Neural progenitor cell (in vitro differentiated cells): ENCODE measurements around the gene NUDT22. TPM values are rescaled to one million over a fixed set of nuclear protein-coding genes. Genes with fewer than 3 reads are reported as not detected.

Experiments used
- DNase-seq: peaks from one replicate; pipeline ENCODE4 v3.0.0-alpha.2; 2016; ENCODE audit warnings: low spot score
- H2AFZ ChIP-seq: fragments of 200-600 bp; sonication (generic); replicated peaks from 2 replicates; pipeline ENCODE4 v1.6.1; 2016; ENCODE audit warnings: antibody characterized with exemption
- H3F3A ChIP-seq: fragments of 200-600 bp; sonication (generic); 2 replicates; pipeline ENCODE4 v1.6.1; 2016; ENCODE audit warnings: antibody characterized with exemption, low read depth
- H3K27ac ChIP-seq: fragments of 200-600 bp; sonication (generic); 2 replicates; pipeline ENCODE4 v1.5.1; 2016; ENCODE audit warnings: mild to moderate bottlenecking
- H3K27me3 ChIP-seq: fragments of 200-600 bp; sonication (generic); 2 replicates; pipeline ENCODE4 v1.6.1; 2016; ENCODE audit warnings: mild to moderate bottlenecking, moderate library complexity
- H3K36me3 ChIP-seq: fragments of 200-600 bp; sonication (generic); 2 replicates; pipeline ENCODE4 v1.5.1; 2016
- H3K4me1 ChIP-seq: fragments of 200-600 bp; sonication (generic); 2 replicates; pipeline ENCODE4 v1.6.1; 2016; ENCODE audit warnings: mixed run types
- H3K4me2 ChIP-seq: fragments of 200-600 bp; sonication (generic); 2 replicates; pipeline ENCODE4 v1.6.1; 2016
- H3K4me3 ChIP-seq: fragments of 200-600 bp; sonication (generic); 2 replicates; pipeline ENCODE4 v1.5.1; 2016
- H3K79me2 ChIP-seq: fragments of 200-600 bp; sonication (generic); 2 replicates; pipeline ENCODE4 v1.6.1; 2016; ENCODE audit warnings: low read depth
- H3K9ac ChIP-seq: fragments of 200-600 bp; sonication (generic); 2 replicates; pipeline ENCODE4 v1.6.1; 2016
- H3K9me3 ChIP-seq: fragments of 200-600 bp; sonication (generic); 2 replicates; pipeline ENCODE4 v1.5.1; 2016; ENCODE audit warnings: low read depth
- H4K20me1 ChIP-seq: fragments of 200-600 bp; sonication (generic); 2 replicates; pipeline ENCODE4 v1.6.1; 2016; ENCODE audit warnings: low read depth
- H3K27ac Mint-ChIP-seq: 3 replicates; pipeline ENCODE4 v1.8.0; 2021; ENCODE audit warnings: mixed read lengths
- H3K27me3 Mint-ChIP-seq: 2 replicates; pipeline ENCODE4 v1.8.0; 2022; ENCODE audit warnings: low read depth, mild to moderate bottlenecking, inconsistent platforms, moderate library complexity, mixed read lengths; ENCODE audit not compliant: insufficient read depth
- H3K36me3 Mint-ChIP-seq: 3 replicates; pipeline ENCODE4 v1.8.0; 2021; ENCODE audit warnings: mixed read lengths
- H3K4me1 Mint-ChIP-seq: 3 replicates; pipeline ENCODE4 v1.8.0; 2021; ENCODE audit warnings: mixed read lengths
- H3K4me3 Mint-ChIP-seq: 3 replicates; pipeline ENCODE4 v1.8.0; 2021; ENCODE audit warnings: mild to moderate bottlenecking, moderate library complexity, mixed read lengths
- H3K9me3 Mint-ChIP-seq: 3 replicates; pipeline ENCODE4 v1.8.0; 2020; ENCODE audit warnings: mixed read lengths
- CTCF ChIP-seq: fragments of 200-600 bp; sonication (generic); IDR thresholded peaks from 2 replicates; pipeline ENCODE4 v1.5.1; 2017; ENCODE audit warnings: antibody characterized with exemption, mild to moderate bottlenecking
- EZH2 ChIP-seq: fragments of 200-600 bp; sonication (generic); IDR thresholded peaks from 2 replicates; pipeline ENCODE4 v1.6.1; 2017; ENCODE audit warnings: antibody characterized with exemption, mild to moderate bottlenecking, moderate library complexity
- EZH2phosphoT487 ChIP-seq: fragments of 200-600 bp; sonication (generic); IDR thresholded peaks from 2 replicates; pipeline ENCODE4 v1.6.1; 2017; ENCODE audit warnings: antibody characterized with exemption
- total RNA-seq: library from RNA; depleted of rRNA; stranded (reverse); fragments of >200 nt; gene quantifications from 2 replicates; pipeline ENCODE4 v1.2.3, GENCODE V29; 2015; ENCODE audit warnings: low replicate concordance

The NUDT22 gene
- total RNA-seq, 1 donor from 2014 or later: 23.5 TPM

GRCh38 chr11:64198511-64198910 is 27.6 kb upstream of the NUDT22 start:
- no peak overlapping the region for H3K27ac Mint-ChIP-seq
- H3K4me2 ChIP-seq: no peak overlapping the region
- peaks cover 2% of the 10 kb centered on the region for H3K27me3 Mint-ChIP-seq
- H3K27ac ChIP-seq: no peak overlapping the region
- TF ChIP-seq EZH2 (no peak), EZH2phosphoT487 (no peak), CTCF (no peak)
- peaks cover 8% of the 10 kb centered on the region for H3K4me1 ChIP-seq
- H2AFZ ChIP-seq: no peak overlapping the region
- DNase-seq: no peak
- no peaks in the 10 kb centered on the region for H3K27me3 ChIP-seq
- peaks cover 4% of the 10 kb centered on the region for H3K4me1 Mint-ChIP-seq
- H3K36me3 Mint-ChIP-seq: peaks cover 50% of the 10 kb centered on the region
- no peaks in the 10 kb centered on the region for H3K9me3 Mint-ChIP-seq
- peaks cover 38% of the 10 kb centered on the region for H4K20me1 ChIP-seq
- peaks cover 28% of the 10 kb centered on the region for H3F3A ChIP-seq
- H3K79me2 ChIP-seq: peaks cover 11% of the 10 kb centered on the region
- peaks cover 17% of the 10 kb centered on the region for H3K36me3 ChIP-seq
- no peak overlapping the region for H3K4me3 Mint-ChIP-seq
- no peak overlapping the region for H3K9ac ChIP-seq
- H3K4me3 ChIP-seq: no peak overlapping the region
- no peaks in the 10 kb centered on the region for H3K9me3 ChIP-seq

GRCh38 chr11:64201543-64201942 is 24.5 kb upstream of the NUDT22 start:
- Histone ChIP-seq H4K20me1 (peaks cover 61% of the 10 kb centered on the region), H3K9me3 (no peaks in the 10 kb centered on the region)

GRCh38 chr11:64202992-64203391 is 23.1 kb upstream of the NUDT22 start:
- Mint-ChIP-seq H3K27me3 (no peaks in the 10 kb centered on the region), H3K4me3 (no peak overlapping the region), H3K27ac (peak overlapping the region; percentile 74), H3K36me3 (peaks cover 36% of the 10 kb centered on the region), H3K9me3 (no peaks in the 10 kb centered on the region), H3K4me1 (peaks cover 13% of the 10 kb centered on the region)
- Histone ChIP-seq H2AFZ (no peak overlapping the region), H3K36me3 (peaks cover 1% of the 10 kb centered on the region), H3K79me2 (no peaks in the 10 kb centered on the region), H3K4me1 (peaks cover 8% of the 10 kb centered on the region), H3K4me2 (peak overlapping the region; percentile 8), H3K9ac (no peak overlapping the region), H3K27me3 (no peaks in the 10 kb centered on the region), H3F3A (peaks cover 40% of the 10 kb centered on the region), H3K9me3 (no peaks in the 10 kb centered on the region), H3K27ac (peak overlapping the region; percentile 78), H4K20me1 (peaks cover 52% of the 10 kb centered on the region), H3K4me3 (no peak overlapping the region)
- TF ChIP-seq EZH2phosphoT487 (no peak), EZH2 (no peak), CTCF (no peak)
- peak; percentile 0 for DNase-seq

More at GRCh38 chr11:64201543-64201942, 24.5 kb upstream of the NUDT22 start:
- H2AFZ ChIP-seq: no peak overlapping the region
- peaks cover 8% of the 10 kb centered on the region for H3K4me1 ChIP-seq
- no peak overlapping the region for H3K4me2 ChIP-seq
- H3K27me3 ChIP-seq: no peaks in the 10 kb centered on the region
- no peak overlapping the region for H3K4me3 ChIP-seq
- no peaks in the 10 kb centered on the region for H3K27me3 Mint-ChIP-seq
- TF ChIP-seq EZH2phosphoT487 (no peak), EZH2 (no peak), CTCF (no peak)
- H3K27ac ChIP-seq: no peak overlapping the region
- H3K79me2 ChIP-seq: no peaks in the 10 kb centered on the region
- DNase-seq: no peak
- H3F3A ChIP-seq: peaks cover 45% of the 10 kb centered on the region
- peaks cover 5% of the 10 kb centered on the region for H3K36me3 ChIP-seq
- peaks cover 12% of the 10 kb centered on the region for H3K4me1 Mint-ChIP-seq
- H3K9me3 Mint-ChIP-seq: no peaks in the 10 kb centered on the region
- H3K27ac Mint-ChIP-seq: no peak overlapping the region
- H3K9ac ChIP-seq: no peak overlapping the region
- H3K4me3 Mint-ChIP-seq: no peak overlapping the region
- peaks cover 45% of the 10 kb centered on the region for H3K36me3 Mint-ChIP-seq
